Measurements from ENCODE around the gene POPDC3. TPM values are rescaled to one million over a fixed set of nuclear protein-coding genes. Genes with fewer than 3 reads are reported as not detected.

The POPDC3 gene
- total RNA-seq, 1 donor from 2014 or later: 0.92 TPM

Other genes starting within 250 kb of the POPDC3 start
- gene LIN28B, start 222.9 kb downstream of the POPDC3 start, total RNA-seq: not detected in 2 replicates
- gene PREP, start 223.1 kb upstream of the POPDC3 start, total RNA-seq: 21.7 and 22.8 TPM in 2 replicates

Measured in pulmonary artery endothelial cell (primary cell).